ENCODE data around the gene C4B. TPM values are rescaled to one million over a fixed set of nuclear protein-coding genes. Genes with fewer than 3 reads are reported as not detected.
"Not testable (repeated sequence)": the region's sequence is repeated elsewhere in the genome, so short reads cannot be mapped to it uniquely, and the experiment has no call there.

Gene C4B
- total RNA-seq, 1 experiment from 2014 or later = 6.3 TPM

- ChIA-PET RAD21 (ENCODE audit: low non-redundant PET in 1 of 2, low total read pairs in 2 of 2, uncharacterized antibody in 2 of 2, unreplicated experiment in 2 of 2) (no interaction called here), POLR2A (no interaction called here), CTCF (no interaction called here)
- no peak for DNase-seq (ENCODE audit: low read depth, low spot score)
- ATAC-seq = no peak
- Histone ChIP-seq H3K9me3 (ENCODE audit: control insufficient read depth in 1 of 2, insufficient read depth in 1 of 2, low read depth in 1 of 2, low read length in 2 of 2) (no peaks in the 10 kb centered on the region), H3K4me3 (replicated peaks in 1 of 2; ENCODE audit: low read depth in 1 of 2, low read length in 2 of 2) (no peak overlapping the region), H3K27me3 (ENCODE audit: insufficient read depth, low read length) (no peaks in the 10 kb centered on the region), H3K79me2 (ENCODE audit: insufficient read depth, low read length) (no peaks in the 10 kb centered on the region), H3K9ac (ENCODE audit: low read length) (no peak overlapping the region), H3K9me2 (ENCODE audit: insufficient read depth) (no peaks in the 10 kb centered on the region), H3K27ac (ENCODE audit: low read depth, low read length) (no peak overlapping the region), H4K20me1 (ENCODE audit: insufficient read depth) (no peaks in the 10 kb centered on the region), H3K4me2 (ENCODE audit: low read length) (no peak overlapping the region), H2AFZ (ENCODE audit: low read depth, low read length, poor library complexity, severe bottlenecking) (no peak overlapping the region), H3K4me1 (ENCODE audit: control insufficient read depth in 1 of 2, insufficient read depth in 2 of 2, low read length in 2 of 2) (no peaks in the 10 kb centered on the region), H3K36me3 (ENCODE audit: control insufficient read depth in 1 of 2, insufficient read depth in 2 of 2, low read length in 2 of 2) (no peaks in the 10 kb centered on the region)
- no peak for TF ChIP-seq MAX (IDR thresholded peaks at IDR 0.05)
- no peak for TF ChIP-seq SIN3A (IDR thresholded peaks at IDR 0.05; ENCODE audit: low read depth)
- no peak for TF ChIP-seq ZNF274 (IDR thresholded peaks at IDR 0.05; ENCODE audit: low read depth, low read length)
- TF ChIP-seq POLR2AphosphoS5 (IDR thresholded peaks at IDR 0.05; ENCODE audit: low read depth, low read length) = no peak
- TF ChIP-seq ATF3 (IDR thresholded peaks at IDR 0.05) = no peak
- no peak for TF ChIP-seq FOSL1 (IDR thresholded peaks at IDR 0.05; ENCODE audit: low read depth)
- BruUV-seq (replicated peaks) = no TSS peak
- intact Hi-C loops (cut with micrococcal nuclease) = no loop called here
Observed at GRCh38 chr6:31979238-31979898, 35.2 kb upstream of the C4B start.

GRCh38 chr6:31980195-31980876, 34.3 kb upstream of the C4B start:
- BruUV-seq (replicated peaks); H3K4me3 ChIP-seq (replicated peaks in 1 of 2; ENCODE audit: low read depth in 1 of 2, low read length in 2 of 2); H2AFZ ChIP-seq (ENCODE audit: low read depth, low read length, poor library complexity, severe bottlenecking); DNase-seq (ENCODE audit: low read depth, low spot score); H3K27ac ChIP-seq (ENCODE audit: low read depth, low read length); H4K20me1 ChIP-seq (ENCODE audit: insufficient read depth); POLR2A ChIA-PET; H3K9ac ChIP-seq (ENCODE audit: low read length); ATAC-seq; intact Hi-C loops (cut with micrococcal nuclease); RAD21 ChIA-PET (ENCODE audit: low non-redundant PET in 1 of 2, low total read pairs in 2 of 2, uncharacterized antibody in 2 of 2, unreplicated experiment in 2 of 2); H3K79me2 ChIP-seq (ENCODE audit: insufficient read depth, low read length); H3K36me3 ChIP-seq (ENCODE audit: control insufficient read depth in 1 of 2, insufficient read depth in 2 of 2, low read length in 2 of 2); H3K4me2 ChIP-seq (ENCODE audit: low read length); H3K9me2 ChIP-seq (ENCODE audit: insufficient read depth); H3K9me3 ChIP-seq (ENCODE audit: control insufficient read depth in 1 of 2, insufficient read depth in 1 of 2, low read depth in 1 of 2, low read length in 2 of 2); CTCF ChIA-PET; H3K27me3 ChIP-seq (ENCODE audit: insufficient read depth, low read length); H3K4me1 ChIP-seq (ENCODE audit: control insufficient read depth in 1 of 2, insufficient read depth in 2 of 2, low read length in 2 of 2): not testable (repeated sequence)

- intact Hi-C loops (cut with micrococcal nuclease); CTCF ChIA-PET; H3K9ac ChIP-seq (ENCODE audit: low read length); H3K27ac ChIP-seq (ENCODE audit: low read depth, low read length); DNase-seq (ENCODE audit: low read depth, low spot score); H4K20me1 ChIP-seq (ENCODE audit: insufficient read depth); H3K4me3 ChIP-seq (replicated peaks in 1 of 2; ENCODE audit: low read depth in 1 of 2, low read length in 2 of 2); H3K4me1 ChIP-seq (ENCODE audit: control insufficient read depth in 1 of 2, insufficient read depth in 2 of 2, low read length in 2 of 2); RAD21 ChIA-PET (ENCODE audit: low non-redundant PET in 1 of 2, low total read pairs in 2 of 2, uncharacterized antibody in 2 of 2, unreplicated experiment in 2 of 2); H3K9me3 ChIP-seq (ENCODE audit: control insufficient read depth in 1 of 2, insufficient read depth in 1 of 2, low read depth in 1 of 2, low read length in 2 of 2); H3K79me2 ChIP-seq (ENCODE audit: insufficient read depth, low read length); POLR2A ChIA-PET; H3K9me2 ChIP-seq (ENCODE audit: insufficient read depth); H2AFZ ChIP-seq (ENCODE audit: low read depth, low read length, poor library complexity, severe bottlenecking); ATAC-seq; BruUV-seq (replicated peaks); H3K4me2 ChIP-seq (ENCODE audit: low read length); H3K36me3 ChIP-seq (ENCODE audit: control insufficient read depth in 1 of 2, insufficient read depth in 2 of 2, low read length in 2 of 2); H3K27me3 ChIP-seq (ENCODE audit: insufficient read depth, low read length): not testable (repeated sequence)
Observed at GRCh38 chr6:31980998-31981397, 33.6 kb upstream of the C4B start.

GRCh38 chr6:31981744-31982143, 32.9 kb upstream of the C4B start, which contains the start of gene C4A:
C4A (plus strand) TSS chr6:31982057; CDS start chr6:31982108, 51 bp downstream.
- RAD21 ChIA-PET (ENCODE audit: low non-redundant PET in 1 of 2, low total read pairs in 2 of 2, uncharacterized antibody in 2 of 2, unreplicated experiment in 2 of 2); H3K36me3 ChIP-seq (ENCODE audit: control insufficient read depth in 1 of 2, insufficient read depth in 2 of 2, low read length in 2 of 2); H4K20me1 ChIP-seq (ENCODE audit: insufficient read depth); H3K4me3 ChIP-seq (replicated peaks in 1 of 2; ENCODE audit: low read depth in 1 of 2, low read length in 2 of 2); ATAC-seq; H3K79me2 ChIP-seq (ENCODE audit: insufficient read depth, low read length); H3K27me3 ChIP-seq (ENCODE audit: insufficient read depth, low read length); BruUV-seq (replicated peaks); DNase-seq (ENCODE audit: low read depth, low spot score); CTCF ChIA-PET; H2AFZ ChIP-seq (ENCODE audit: low read depth, low read length, poor library complexity, severe bottlenecking); H3K9me3 ChIP-seq (ENCODE audit: control insufficient read depth in 1 of 2, insufficient read depth in 1 of 2, low read depth in 1 of 2, low read length in 2 of 2); H3K4me1 ChIP-seq (ENCODE audit: control insufficient read depth in 1 of 2, insufficient read depth in 2 of 2, low read length in 2 of 2); H3K4me2 ChIP-seq (ENCODE audit: low read length); H3K9me2 ChIP-seq (ENCODE audit: insufficient read depth); POLR2A ChIA-PET; intact Hi-C loops (cut with micrococcal nuclease); H3K9ac ChIP-seq (ENCODE audit: low read length); H3K27ac ChIP-seq (ENCODE audit: low read depth, low read length): not testable (repeated sequence)

Measured in HCT116 (cell line).